Measurements from ENCODE around the gene ALKBH4. TPM values are rescaled to one million over a fixed set of nuclear protein-coding genes. Genes with fewer than 3 reads are reported as not detected.
A peak's percentile ranks its signal among the peaks of the same experiment; 100 is the strongest.

ALKBH4 gene
- total and polyA plus RNA-seq, 10 of the 15 experiments (the other 5 are each of a cell fraction or from before 2014, with no cell fraction given), result 4.1 to 16.9 (median 11.3) TPM

GRCh38 chr7:102424787-102425218, 39.9 kb downstream of the ALKBH4 start (continued):
- TF ChIP-seq CUX1 (IDR thresholded peaks at IDR 0.05; ENCODE audit: insufficient replicate concordance, low read depth, low read length), result peak; percentile 14
- TF ChIP-seq POLR2A (IDR thresholded peaks at IDR 0.05; ENCODE audit: low read depth, low read length), result peak; percentile 61; the same call in 1 of the 2 replicates
- no peak for TF ChIP-seq PAX8 (IDR thresholded peaks at IDR 0.05)
- TF ChIP-seq MEF2A (IDR thresholded peaks at IDR 0.05; ENCODE audit: insufficient read depth, low read depth, low read length), result no peak
- TF ChIP-seq ZSCAN29 (IDR thresholded peaks at IDR 0.05), result no peak
- TF ChIP-seq USF1 (IDR thresholded peaks at IDR 0.05; ENCODE audit: borderline replicate concordance, extremely low read length, insufficient read depth, low read depth, low read length), result no peak
- no peak for TF ChIP-seq HDGF (IDR thresholded peaks at IDR 0.05)
- TF ChIP-seq FOXK2 (IDR thresholded peaks at IDR 0.05), result no peak
- no peak for TF ChIP-seq CEBPB (IDR thresholded peaks at IDR 0.05; ENCODE audit: borderline replicate concordance in 1 of 2, low read depth in 2 of 2, low read length in 2 of 2)
- no peak for TF ChIP-seq PML (IDR thresholded peaks at IDR 0.05; ENCODE audit: low read length)
- no peak for TF ChIP-seq TCF7 (IDR thresholded peaks at IDR 0.05; ENCODE audit: borderline replicate concordance)
- TF ChIP-seq ESRRA (IDR thresholded peaks at IDR 0.05; ENCODE audit: low read length), result no peak
- peak; percentile 60 to 71; a peak in 3 of 4 replicates for TF ChIP-seq IKZF2 (IDR thresholded peaks at IDR 0.05)
- TF ChIP-seq TCF3 (IDR thresholded peaks at IDR 0.05; ENCODE audit: borderline replicate concordance, insufficient read depth, low read depth, low read length), result no peak
- no peak for TF ChIP-seq MTA3 (IDR thresholded peaks at IDR 0.05; ENCODE audit: borderline replicate concordance, low read length)
- TF ChIP-seq IRF4 (IDR thresholded peaks at IDR 0.05; ENCODE audit: low read depth, low read length), result no peak
- TF ChIP-seq CBFB (IDR thresholded peaks at IDR 0.05; ENCODE audit: low read depth), result peak; percentile 72
- no peak for TF ChIP-seq HSF1 (IDR thresholded peaks at IDR 0.05; ENCODE audit: low read depth, low read length)
- TF ChIP-seq ZNF687 (IDR thresholded peaks at IDR 0.05), result peak; percentile 96
- TF ChIP-seq JUNB (IDR thresholded peaks at IDR 0.05), result no peak
- no peak for TF ChIP-seq KLF5 (IDR thresholded peaks at IDR 0.05; ENCODE audit: partially characterized antibody)
- TF ChIP-seq RAD21 (IDR thresholded peaks at IDR 0.05; ENCODE audit: insufficient read depth, low read depth, low read length), result no peak

Data from GM12878 (cell line).